Neural progenitor cell (in vitro differentiated cells): ENCODE measurements around the gene FBLN2.

Source experiments
- CTCF ChIP-seq: fragments of 200-600 bp; sonication (generic); IDR thresholded peaks from 2 replicates; pipeline ENCODE4 v1.5.1; 2017; ENCODE audit warnings: antibody characterized with exemption, mild to moderate bottlenecking
- EZH2 ChIP-seq: fragments of 200-600 bp; sonication (generic); IDR thresholded peaks from 2 replicates; pipeline ENCODE4 v1.6.1; 2017; ENCODE audit warnings: antibody characterized with exemption, mild to moderate bottlenecking, moderate library complexity
- EZH2phosphoT487 ChIP-seq: fragments of 200-600 bp; sonication (generic); IDR thresholded peaks from 2 replicates; pipeline ENCODE4 v1.6.1; 2017; ENCODE audit warnings: antibody characterized with exemption

- no peak for TF ChIP-seq EZH2
- no peak for TF ChIP-seq CTCF
- no peak for TF ChIP-seq EZH2phosphoT487
Observed at GRCh38 chr3:13550423-13550690, 1.4 kb downstream of the FBLN2 start.
